Astrocyte of the hippocampus (primary cell): ENCODE results near the gene GPR156.

ENCODE experiments used
- DNase-seq: peaks from one replicate; pipeline ENCODE4 v3.0.0; 2011; ENCODE audit warnings: low read depth, low spot score

Gene GPR156

GRCh38 chr3:120125992-120126391 is 159.0 kb downstream of the GPR156 start:
- DNase-seq: no peak

- DNase-seq: no peak
Measured at GRCh38 chr3:120119846-120120510, 165.0 kb downstream of the GPR156 start.
